ENCODE measurements around the gene SMARCC2. TPM values are rescaled to one million over a fixed set of nuclear protein-coding genes. Genes with fewer than 3 reads are reported as not detected.
A peak's percentile ranks its signal among the peaks of the same experiment; 100 is the strongest.

SMARCC2 gene
- total and polyA plus RNA-seq, 2 of the 13 experiments (the other 11 are each of a cell fraction or from before 2014, with no cell fraction given): 21.3 to 24.1 TPM

DNA sequence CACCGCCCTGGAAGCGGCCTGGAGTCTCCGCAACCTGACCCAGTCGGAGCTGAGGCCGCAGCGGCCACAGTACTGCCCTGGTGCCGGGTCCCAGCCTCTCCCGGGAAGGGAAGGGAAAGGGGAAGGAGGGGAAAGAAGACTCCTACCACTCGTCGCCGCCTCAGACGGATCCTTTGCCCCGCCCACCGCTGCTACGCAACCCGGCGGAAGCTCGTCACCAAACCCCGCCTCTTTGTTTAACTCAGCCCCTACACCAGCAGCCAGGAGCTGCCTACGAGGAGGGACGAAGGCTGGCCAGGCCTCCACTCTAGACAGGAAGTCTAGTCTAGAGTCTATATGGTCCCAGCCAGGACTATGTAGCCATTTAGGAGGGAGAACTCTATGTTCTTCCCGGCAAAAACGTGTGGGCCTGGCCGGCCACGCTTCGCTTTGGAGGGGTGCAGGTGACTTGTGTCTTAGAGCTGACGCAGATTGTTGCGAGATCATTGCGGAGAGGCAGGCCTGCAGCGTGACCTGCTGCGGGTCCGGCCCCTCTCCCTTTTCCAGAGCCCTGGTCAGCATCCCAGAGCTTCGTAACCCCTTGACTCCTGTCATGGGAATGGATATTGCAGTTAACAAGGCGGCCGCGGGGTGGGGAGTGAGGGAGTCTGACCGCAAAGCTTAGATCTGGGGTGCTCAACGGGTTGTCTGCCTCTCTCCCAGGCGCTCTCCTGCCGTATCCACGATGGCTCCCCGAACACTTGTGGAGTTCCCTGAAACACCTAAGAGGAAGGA is 32.7 kb upstream of the SMARCC2 start, which contains the start of gene RNF41 (continued):
- TF ChIP-seq, protein P1, sequence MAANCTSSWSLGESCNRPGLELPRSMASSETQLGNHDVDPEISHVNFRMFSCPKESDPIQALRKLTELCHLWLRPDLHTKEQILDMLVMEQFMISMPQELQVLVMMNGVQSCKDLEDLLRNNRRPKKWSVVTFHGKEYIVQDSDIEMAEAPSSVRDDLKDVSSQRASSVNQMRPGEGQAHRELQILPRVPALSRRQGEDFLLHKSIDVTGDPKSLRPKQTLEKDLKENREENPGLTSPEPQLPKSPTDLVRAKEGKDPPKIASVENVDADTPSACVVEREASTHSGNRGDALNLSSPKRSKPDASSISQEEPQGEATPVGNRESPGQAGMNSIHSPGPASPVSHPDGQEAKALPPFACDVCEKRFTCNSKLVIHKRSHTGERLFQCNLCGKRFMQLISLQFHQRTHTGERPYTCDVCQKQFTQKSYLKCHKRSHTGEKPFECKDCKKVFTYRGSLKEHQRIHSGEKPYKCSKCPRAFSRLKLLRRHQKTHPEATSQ (CRISPR knock-in tag; IDR thresholded peaks at IDR 0.05; ENCODE audit: borderline replicate concordance): no peak
- TF ChIP-seq CBX5 (CRISPR knock-in tag; IDR thresholded peaks at IDR 0.05; ENCODE audit: borderline replicate concordance) (no peak), ZSCAN29 (CRISPR knock-in tag; conservative IDR thresholded peaks at IDR 0.05) (peak; percentile 99), FOSL1 (CRISPR knock-in tag; IDR thresholded peaks at IDR 0.05; ENCODE audit: borderline replicate concordance) (no peak), ZSCAN30 (CRISPR knock-in tag; IDR thresholded peaks at IDR 0.05) (no peak), RELA (CRISPR knock-in tag; IDR thresholded peaks at IDR 0.05) (no peak; the same call in 1 of the 2 replicates), TSC22D2 (CRISPR knock-in tag; IDR thresholded peaks at IDR 0.05; ENCODE audit: borderline replicate concordance) (no peak; the same call in 1 of the 2 replicates), HOXA7 (CRISPR knock-in tag; IDR thresholded peaks at IDR 0.05) (no peak), MLLT10 (CRISPR knock-in tag; IDR thresholded peaks at IDR 0.05) (no peak), RBFOX2 (IDR thresholded peaks at IDR 0.05; ENCODE audit: low read depth, low read length) (peak; percentile 77), ZNF569 (CRISPR knock-in tag; IDR thresholded peaks at IDR 0.05; ENCODE audit: borderline replicate concordance) (no peak), KMT2B (CRISPR knock-in tag; IDR thresholded peaks at IDR 0.05) (peak; percentile 84), EEA1 (CRISPR knock-in tag; IDR thresholded peaks at IDR 0.05; ENCODE audit: borderline replicate concordance) (0 out of 2 replicates have a peak, but pooled peaks have one; percentile 19), HNRNPLL (IDR thresholded peaks at IDR 0.05; ENCODE audit: low read depth, low read length, poor library complexity, severe bottlenecking) (peak; percentile 69), ZBTB7A (CRISPR knock-in tag; IDR thresholded peaks at IDR 0.05) (0 out of 2 replicates have a peak, but pooled peaks have one; percentile 23), NR2F2 (IDR thresholded peaks at IDR 0.05; ENCODE audit: borderline replicate concordance, low read depth) (no peak)
- TF ChIP-seq, protein P2, sequence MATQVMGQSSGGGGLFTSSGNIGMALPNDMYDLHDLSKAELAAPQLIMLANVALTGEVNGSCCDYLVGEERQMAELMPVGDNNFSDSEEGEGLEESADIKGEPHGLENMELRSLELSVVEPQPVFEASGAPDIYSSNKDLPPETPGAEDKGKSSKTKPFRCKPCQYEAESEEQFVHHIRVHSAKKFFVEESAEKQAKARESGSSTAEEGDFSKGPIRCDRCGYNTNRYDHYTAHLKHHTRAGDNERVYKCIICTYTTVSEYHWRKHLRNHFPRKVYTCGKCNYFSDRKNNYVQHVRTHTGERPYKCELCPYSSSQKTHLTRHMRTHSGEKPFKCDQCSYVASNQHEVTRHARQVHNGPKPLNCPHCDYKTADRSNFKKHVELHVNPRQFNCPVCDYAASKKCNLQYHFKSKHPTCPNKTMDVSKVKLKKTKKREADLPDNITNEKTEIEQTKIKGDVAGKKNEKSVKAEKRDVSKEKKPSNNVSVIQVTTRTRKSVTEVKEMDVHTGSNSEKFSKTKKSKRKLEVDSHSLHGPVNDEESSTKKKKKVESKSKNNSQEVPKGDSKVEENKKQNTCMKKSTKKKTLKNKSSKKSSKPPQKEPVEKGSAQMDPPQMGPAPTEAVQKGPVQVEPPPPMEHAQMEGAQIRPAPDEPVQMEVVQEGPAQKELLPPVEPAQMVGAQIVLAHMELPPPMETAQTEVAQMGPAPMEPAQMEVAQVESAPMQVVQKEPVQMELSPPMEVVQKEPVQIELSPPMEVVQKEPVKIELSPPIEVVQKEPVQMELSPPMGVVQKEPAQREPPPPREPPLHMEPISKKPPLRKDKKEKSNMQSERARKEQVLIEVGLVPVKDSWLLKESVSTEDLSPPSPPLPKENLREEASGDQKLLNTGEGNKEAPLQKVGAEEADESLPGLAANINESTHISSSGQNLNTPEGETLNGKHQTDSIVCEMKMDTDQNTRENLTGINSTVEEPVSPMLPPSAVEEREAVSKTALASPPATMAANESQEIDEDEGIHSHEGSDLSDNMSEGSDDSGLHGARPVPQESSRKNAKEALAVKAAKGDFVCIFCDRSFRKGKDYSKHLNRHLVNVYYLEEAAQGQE (IDR thresholded peaks at IDR 0.05; ENCODE audit: borderline replicate concordance in 1 of 2, low read depth in 1 of 2, low read length in 2 of 2): no peak
- TF ChIP-seq, protein P3, sequence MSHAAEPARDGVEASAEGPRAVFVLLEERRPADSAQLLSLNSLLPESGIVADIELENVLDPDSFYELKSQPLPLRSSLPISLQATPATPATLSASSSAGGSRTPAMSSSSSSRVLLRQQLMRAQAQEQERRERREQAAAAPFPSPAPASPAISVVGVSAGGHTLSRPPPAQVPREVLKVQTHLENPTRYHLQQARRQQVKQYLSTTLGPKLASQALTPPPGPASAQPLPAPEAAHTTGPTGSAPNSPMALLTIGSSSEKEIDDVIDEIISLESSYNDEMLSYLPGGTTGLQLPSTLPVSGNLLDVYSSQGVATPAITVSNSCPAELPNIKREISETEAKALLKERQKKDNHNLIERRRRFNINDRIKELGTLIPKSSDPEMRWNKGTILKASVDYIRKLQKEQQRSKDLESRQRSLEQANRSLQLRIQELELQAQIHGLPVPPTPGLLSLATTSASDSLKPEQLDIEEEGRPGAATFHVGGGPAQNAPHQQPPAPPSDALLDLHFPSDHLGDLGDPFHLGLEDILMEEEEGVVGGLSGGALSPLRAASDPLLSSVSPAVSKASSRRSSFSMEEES (CRISPR knock-in tag; IDR thresholded peaks at IDR 0.05): peak; percentile 36; the same call in 1 of the 2 replicates
- TF ChIP-seq, protein P4, sequence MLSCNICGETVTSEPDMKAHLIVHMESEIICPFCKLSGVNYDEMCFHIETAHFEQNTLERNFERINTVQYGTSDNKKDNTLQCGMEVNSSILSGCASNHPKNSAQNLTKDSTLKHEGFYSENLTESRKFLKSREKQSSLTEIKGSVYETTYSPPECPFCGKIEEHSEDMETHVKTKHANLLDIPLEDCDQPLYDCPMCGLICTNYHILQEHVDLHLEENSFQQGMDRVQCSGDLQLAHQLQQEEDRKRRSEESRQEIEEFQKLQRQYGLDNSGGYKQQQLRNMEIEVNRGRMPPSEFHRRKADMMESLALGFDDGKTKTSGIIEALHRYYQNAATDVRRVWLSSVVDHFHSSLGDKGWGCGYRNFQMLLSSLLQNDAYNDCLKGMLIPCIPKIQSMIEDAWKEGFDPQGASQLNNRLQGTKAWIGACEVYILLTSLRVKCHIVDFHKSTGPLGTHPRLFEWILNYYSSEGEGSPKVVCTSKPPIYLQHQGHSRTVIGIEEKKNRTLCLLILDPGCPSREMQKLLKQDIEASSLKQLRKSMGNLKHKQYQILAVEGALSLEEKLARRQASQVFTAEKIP (CRISPR knock-in tag; IDR thresholded peaks at IDR 0.05; ENCODE audit: borderline replicate concordance): no peak
- TF ChIP-seq, protein P5, sequence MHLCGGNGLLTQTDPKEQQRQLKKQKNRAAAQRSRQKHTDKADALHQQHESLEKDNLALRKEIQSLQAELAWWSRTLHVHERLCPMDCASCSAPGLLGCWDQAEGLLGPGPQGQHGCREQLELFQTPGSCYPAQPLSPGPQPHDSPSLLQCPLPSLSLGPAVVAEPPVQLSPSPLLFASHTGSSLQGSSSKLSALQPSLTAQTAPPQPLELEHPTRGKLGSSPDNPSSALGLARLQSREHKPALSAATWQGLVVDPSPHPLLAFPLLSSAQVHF (CRISPR knock-in tag; IDR thresholded peaks at IDR 0.05): no peak
